ENCODE data around the gene CTDNEP1.

CTDNEP1 gene

GRCh38 chr17:7203391-7203790, 48.1 kb downstream of the CTDNEP1 start:
- DNase-seq (ENCODE audit: extremely low spot score, insufficient read length, low read depth) (no peak), FAIRE-seq (no peak)

DNA sequence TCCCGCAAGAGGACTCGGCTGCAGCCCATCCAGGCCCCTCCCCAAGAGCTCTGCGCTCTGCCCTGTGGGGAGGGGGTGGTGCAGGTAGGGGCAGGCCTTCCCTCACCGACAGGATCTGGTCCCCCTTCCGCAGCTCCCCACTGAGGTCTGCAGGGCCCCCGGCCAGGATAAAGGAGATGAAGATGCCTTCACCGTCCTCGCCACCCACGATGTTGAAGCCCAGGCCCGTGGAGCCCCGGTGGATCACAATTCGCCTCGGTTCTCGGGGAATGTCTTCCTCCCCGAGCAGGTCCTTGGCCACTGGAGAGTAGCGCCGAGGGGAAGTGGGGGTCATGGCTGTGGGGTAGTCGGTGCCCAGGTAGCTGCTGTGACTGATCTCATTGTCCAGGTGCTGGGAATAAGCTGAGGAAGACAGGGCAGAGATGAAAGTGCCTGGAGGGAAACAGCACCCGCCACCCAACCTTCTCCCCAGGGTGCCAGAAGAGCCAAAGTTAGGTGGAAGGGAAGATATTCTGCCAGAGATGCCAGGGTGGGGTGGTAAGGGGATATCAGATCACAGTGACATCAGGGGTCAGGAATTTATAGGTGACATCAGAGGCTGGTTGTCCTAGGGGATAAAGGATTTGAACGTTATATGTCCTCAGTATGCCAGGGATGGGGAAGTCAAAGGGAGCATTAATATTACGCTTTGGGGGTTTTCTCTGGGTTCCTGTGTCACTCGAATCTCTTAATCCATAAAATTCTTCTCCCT, 54.7 kb downstream of the CTDNEP1 start:
- no peak for DNase-seq (ENCODE audit: extremely low spot score, insufficient read length, low read depth)
- FAIRE-seq, result no peak

DNA sequence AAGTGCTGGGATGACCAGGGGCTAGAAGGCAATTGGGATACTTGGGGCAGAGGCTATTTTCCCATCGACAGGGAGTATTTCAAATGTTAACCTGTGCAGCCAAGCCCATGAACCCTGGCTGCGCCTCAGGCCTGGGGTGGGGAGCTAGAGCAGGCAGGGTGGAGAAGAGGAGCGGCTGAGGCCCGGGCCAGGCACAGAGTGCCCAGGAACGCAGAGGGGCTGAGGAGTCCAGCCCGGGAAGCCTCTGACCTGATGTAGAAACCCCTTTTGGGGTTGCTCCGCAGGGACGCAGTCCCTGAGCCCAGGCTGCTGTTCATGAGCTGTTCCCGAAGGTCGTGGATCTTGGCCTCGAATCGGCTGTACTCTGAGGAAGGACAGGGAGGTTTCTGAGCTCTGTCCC, 55.6 kb downstream of the CTDNEP1 start:
- FAIRE-seq (no peak), DNase-seq (ENCODE audit: extremely low spot score, insufficient read length, low read depth) (no peak)

Data from GM18507 (cell line).